ENCODE measurements around the gene ODF2.

Gene ODF2

DNA sequence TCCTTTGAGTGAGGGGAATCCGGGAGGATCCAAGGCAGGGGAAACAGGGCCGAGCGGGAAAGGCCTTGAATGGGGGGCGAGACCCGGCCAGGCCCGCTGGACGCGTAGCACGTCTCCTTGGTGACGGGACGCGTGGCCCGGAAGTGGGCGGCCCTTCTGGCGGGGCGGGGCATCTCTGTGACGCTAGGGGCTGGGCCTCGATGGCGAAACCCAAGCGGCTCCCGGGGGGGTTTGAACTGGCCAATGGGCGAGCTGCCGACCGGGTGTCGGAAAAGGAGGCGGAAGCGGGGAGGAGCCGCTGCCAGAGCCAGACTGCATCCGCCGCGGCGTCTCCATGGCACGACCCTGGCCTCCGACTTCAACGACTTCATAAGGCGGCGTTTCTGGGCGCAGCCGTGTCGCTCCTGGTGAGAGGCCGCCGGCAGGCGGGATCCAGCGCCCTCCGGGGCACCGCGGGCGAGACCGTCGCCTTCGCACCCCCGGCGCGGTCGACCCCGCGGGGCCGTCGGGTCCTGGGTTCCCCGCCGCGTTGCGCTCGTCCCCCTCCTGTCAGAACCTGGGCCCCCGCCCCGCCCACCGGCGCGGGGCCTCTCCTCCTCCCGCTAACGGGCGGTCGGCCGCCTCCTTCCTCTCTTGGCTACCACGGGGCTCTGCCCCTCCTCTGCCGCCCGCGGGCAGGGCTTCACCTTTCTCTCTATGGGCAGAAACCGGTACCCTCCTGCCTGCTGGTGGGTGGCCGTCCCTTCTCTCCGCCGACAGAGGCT is at the start of gene ODF2:
ODF2 (plus strand) TSS at position 158 of the 764 bp plus-strand sequence; CDS start at position 244, 86 bp downstream.
- peak within 1 kb of the TSS; percentile 75 for H3K4me3 ChIP-seq (ENCODE audit: control insufficient read depth, low read depth, low read length)
- TF ChIP-seq, protein P1, sequence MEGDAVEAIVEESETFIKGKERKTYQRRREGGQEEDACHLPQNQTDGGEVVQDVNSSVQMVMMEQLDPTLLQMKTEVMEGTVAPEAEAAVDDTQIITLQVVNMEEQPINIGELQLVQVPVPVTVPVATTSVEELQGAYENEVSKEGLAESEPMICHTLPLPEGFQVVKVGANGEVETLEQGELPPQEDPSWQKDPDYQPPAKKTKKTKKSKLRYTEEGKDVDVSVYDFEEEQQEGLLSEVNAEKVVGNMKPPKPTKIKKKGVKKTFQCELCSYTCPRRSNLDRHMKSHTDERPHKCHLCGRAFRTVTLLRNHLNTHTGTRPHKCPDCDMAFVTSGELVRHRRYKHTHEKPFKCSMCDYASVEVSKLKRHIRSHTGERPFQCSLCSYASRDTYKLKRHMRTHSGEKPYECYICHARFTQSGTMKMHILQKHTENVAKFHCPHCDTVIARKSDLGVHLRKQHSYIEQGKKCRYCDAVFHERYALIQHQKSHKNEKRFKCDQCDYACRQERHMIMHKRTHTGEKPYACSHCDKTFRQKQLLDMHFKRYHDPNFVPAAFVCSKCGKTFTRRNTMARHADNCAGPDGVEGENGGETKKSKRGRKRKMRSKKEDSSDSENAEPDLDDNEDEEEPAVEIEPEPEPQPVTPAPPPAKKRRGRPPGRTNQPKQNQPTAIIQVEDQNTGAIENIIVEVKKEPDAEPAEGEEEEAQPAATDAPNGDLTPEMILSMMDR (conservative IDR thresholded peaks at IDR 0.05; ENCODE audit: control insufficient read depth, insufficient read depth, low read depth, low read length), result no peak
- peak; percentile 91 for DNase-seq (ENCODE audit: low read depth)

DNA sequence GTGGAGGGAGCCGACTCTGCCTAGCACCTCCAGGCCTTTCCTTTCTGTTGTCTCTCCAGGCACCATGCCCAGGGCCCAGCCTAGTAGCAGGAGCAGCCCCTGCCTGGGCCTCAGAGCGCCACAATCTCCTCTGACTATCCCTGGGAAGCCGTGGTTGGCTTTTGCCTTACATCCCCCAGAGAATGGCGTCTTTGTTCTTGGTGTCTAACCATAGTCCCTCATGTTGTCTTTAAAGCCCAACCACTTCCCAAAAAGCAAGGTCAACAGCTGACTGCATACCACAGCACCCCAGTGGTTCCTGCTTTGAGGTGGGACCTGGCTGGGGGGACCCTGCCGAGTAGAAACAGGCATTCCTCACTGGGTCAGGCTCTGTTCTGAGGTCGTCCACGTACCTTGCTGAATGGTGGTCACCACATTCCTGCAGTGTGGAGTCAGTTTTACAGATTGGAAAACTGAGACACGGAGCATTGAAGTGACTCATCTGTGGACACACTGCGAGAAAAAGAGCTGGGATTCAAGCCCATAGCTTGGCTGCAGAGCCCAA is 48.9 kb upstream of the ODF2 start:
- TF ChIP-seq, protein P1 (conservative IDR thresholded peaks at IDR 0.05; ENCODE audit: control insufficient read depth, insufficient read depth, low read depth, low read length), result no peak
- DNase-seq (ENCODE audit: low read depth), result peak; percentile 38
- no peak overlapping the region for H3K4me3 ChIP-seq (ENCODE audit: control insufficient read depth, low read depth, low read length)

DNA sequence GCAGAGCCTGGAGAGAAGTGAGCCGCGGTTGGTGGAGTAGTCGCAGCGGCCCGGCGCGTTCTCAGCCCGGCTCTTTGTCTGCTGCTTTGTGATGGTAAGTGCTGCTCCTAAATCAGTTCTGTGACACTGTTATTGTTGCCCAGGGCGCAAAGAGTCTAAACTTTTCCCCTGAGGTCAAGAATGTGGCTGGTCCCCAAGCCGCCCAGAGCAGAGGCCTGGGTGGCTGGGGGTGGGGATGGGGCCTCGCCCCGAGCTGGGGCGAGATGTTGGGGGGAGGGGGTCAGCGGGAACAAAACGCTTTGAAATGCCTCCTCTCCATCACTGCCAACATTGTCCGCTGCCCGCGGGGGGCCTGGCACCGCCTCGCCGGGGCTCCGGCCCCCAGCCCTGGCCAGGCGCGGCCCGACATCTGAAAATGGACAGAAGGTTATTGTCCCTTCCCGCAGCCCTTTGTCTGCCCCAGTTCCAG is 46.8 kb upstream of the ODF2 start:
- no peak for DNase-seq (ENCODE audit: low read depth)
- TF ChIP-seq, protein P1 (conservative IDR thresholded peaks at IDR 0.05; ENCODE audit: control insufficient read depth, insufficient read depth, low read depth, low read length), result no peak
- H3K4me3 ChIP-seq (ENCODE audit: control insufficient read depth, low read depth, low read length), result no peak overlapping the region

DNA sequence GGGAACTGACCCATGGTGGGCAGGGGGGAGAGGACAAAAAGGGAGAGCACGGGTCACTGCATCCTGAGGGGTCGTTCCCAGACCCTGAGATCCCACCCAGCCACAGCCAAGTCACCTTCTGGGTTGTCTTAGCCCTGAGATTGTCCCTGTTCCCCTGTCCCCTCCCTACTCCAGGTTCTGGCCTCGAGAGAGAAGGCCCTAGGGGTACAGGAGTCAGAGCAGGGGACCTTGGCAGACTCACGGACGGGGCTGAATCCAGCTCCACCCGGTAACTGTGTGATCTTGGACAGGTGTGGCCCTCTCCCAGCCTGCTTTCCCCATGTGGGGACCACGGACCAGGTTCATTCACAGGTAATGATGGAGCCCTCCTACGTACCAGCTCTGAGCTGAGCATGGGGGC is 46.4 kb upstream of the ODF2 start:
- no peak for DNase-seq (ENCODE audit: low read depth)
- TF ChIP-seq, protein P1 (conservative IDR thresholded peaks at IDR 0.05; ENCODE audit: control insufficient read depth, insufficient read depth, low read depth, low read length), result no peak
- no peak overlapping the region for H3K4me3 ChIP-seq (ENCODE audit: control insufficient read depth, low read depth, low read length)

DNA sequence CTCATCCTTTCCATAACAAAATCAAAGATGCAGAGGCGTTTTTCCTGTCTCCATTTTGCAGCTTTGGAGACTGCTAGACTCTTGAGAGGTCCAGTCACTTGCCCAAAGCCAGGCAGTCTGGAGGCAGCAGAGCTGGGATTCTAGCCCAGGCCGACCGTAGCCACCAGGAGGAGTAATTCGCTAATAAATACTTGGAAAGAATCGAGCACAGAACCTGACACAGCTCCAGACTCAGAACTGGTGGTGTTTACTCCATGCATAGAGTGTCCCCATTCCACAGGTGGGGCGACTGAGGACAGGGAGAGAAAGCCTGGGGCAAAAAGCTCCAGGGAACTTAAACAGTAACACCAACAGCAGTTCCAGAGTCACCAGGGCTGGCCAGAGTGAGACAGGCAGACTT is 45.8 kb upstream of the ODF2 start:
- no peak overlapping the region for H3K4me3 ChIP-seq (ENCODE audit: control insufficient read depth, low read depth, low read length)
- TF ChIP-seq, protein P1 (conservative IDR thresholded peaks at IDR 0.05; ENCODE audit: control insufficient read depth, insufficient read depth, low read depth, low read length), result peak; percentile 49
- DNase-seq (ENCODE audit: low read depth), result peak; percentile 51

DNA sequence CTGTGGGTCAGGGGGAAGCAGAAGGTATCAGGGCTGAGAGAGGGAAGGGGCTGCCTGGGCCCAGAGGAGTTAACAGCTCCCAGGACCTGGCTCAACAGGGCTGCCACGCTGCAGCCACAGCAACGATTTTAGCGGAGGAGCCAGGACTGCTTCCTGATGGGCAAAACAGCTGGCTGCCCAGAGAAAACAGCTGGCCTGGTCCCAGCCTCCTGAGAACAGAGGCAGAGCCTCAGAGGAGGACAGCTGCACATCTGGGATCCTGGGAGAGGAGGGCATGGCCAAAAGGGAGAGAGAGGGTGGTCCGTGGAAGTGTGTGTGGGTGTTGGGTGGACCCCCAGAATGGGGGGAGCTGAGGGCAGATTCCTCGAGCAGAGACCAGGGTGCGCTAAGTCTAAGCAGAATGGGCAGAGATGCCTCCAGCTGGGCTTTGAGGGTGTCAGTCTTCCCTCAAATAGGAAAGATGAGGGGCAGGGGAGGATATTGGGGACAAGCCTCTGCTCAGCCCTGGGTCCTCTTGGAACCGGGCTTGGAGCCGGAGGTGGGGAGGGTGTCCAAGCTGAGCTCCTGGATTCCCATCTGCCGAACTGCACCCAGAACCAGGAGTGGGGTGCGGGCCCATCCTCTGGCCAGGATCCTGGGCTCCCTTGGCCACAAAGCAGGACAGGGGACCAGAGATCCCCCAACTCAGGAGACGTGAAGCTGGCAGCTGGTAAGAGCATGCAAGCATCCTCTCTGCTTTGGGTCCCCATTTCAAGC is 44.3 kb upstream of the ODF2 start:
- no peak overlapping the region for H3K4me3 ChIP-seq (ENCODE audit: control insufficient read depth, low read depth, low read length)
- no peak for DNase-seq (ENCODE audit: low read depth)
- TF ChIP-seq, protein P1 (conservative IDR thresholded peaks at IDR 0.05; ENCODE audit: control insufficient read depth, insufficient read depth, low read depth, low read length), result no peak
